Panc1 (cell line): ENCODE data around the gene AMDHD2.

Source experiments
- CTCF ChIP-seq: fragments of 450-650 bp; IDR thresholded peaks from 2 replicates; pipeline ENCODE4 v1.5.1; 2017; ENCODE audit warnings: mild to moderate bottlenecking
- POLR2AphosphoS5 ChIP-seq: IDR thresholded peaks from 2 replicates; pipeline ENCODE4 v1.6.1; 2012; ENCODE audit warnings: mild to moderate bottlenecking, low read depth, low read length, moderate library complexity
- REST ChIP-seq, 2 experiments: IDR thresholded peaks; 2 replicates each; pipeline ENCODE4 v1.6.1; 2011 to 2012; ENCODE audit warnings: low read depth in 2 of 2, control low read depth in 1 of 2, low read length in 1 of 2, mild to moderate bottlenecking in 1 of 2, moderate library complexity in 1 of 2; ENCODE audit not compliant: insufficient read depth in 1 of 2

DNA sequence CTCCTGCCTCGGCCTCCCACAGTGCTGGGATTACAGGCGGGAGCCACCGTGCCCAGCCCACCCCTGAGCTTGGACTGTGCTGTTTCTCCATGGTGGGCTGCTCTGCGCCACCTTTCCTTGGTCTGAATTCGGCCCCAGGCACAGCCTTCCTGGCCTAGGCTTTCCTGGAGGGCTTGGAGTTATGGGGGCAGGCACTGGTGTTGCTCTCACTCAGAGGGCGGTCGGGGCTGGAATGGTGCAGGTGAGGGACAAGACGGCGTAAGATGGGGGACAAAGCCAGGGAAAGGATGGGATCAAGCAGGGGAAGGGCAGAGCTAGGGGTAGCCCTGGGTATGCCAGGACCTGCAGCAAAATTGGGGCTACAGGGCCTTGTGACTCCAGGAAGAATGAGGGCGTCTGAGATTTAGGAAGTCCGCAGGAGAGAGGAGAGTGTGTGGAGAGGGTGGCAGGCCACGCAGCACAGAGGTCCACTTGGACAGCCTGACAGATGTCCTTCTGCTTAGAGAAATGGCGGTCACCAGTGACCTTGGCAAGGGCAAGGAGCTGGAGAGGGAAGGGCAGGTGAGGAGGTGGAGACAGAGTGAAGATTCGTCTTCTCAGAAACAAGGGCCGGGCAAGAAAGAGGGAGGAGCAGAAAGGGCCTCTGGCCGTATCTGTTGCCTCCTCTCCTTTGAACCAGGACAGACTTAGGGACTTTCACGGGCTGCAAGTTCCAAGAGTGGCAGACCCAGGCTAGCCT lies 8.0 kb upstream of the AMDHD2 start:
- TF ChIP-seq POLR2AphosphoS5 (no peak), CTCF (no peak), REST (IDR thresholded peaks at IDR 0.05; ENCODE audit: insufficient read depth in 1 of 2, low read depth in 2 of 2, low read length in 1 of 2) (no peak)
